Measurements from ENCODE around the gene ZNF385B.

The ZNF385B gene

GRCh38 chr2:179622112-179622511, 239.3 kb downstream of the ZNF385B start:
- TF ChIP-seq POLR2A (IDR thresholded peaks at IDR 0.05; ENCODE audit: extremely low read depth, insufficient read length) (no peak), CTCF (IDR thresholded peaks at IDR 0.05; ENCODE audit: low read depth, low read length) (no peak), MYC (IDR thresholded peaks at IDR 0.05; ENCODE audit: low read depth, low read length) (no peak), MAX (IDR thresholded peaks at IDR 0.05; ENCODE audit: low read depth, low read length) (no peak)
- DNase-seq (ENCODE audit: low read depth): no peak
- H3K4me3 ChIP-seq (ENCODE audit: low read depth, low read length): no peak overlapping the region

GRCh38 chr2:179619947-179620467, 241.4 kb downstream of the ZNF385B start:
- TF ChIP-seq CTCF (IDR thresholded peaks at IDR 0.05; ENCODE audit: low read depth, low read length) (no peak), POLR2A (IDR thresholded peaks at IDR 0.05; ENCODE audit: extremely low read depth, insufficient read length) (no peak), MAX (IDR thresholded peaks at IDR 0.05; ENCODE audit: low read depth, low read length) (no peak), MYC (IDR thresholded peaks at IDR 0.05; ENCODE audit: low read depth, low read length) (no peak)
- no peak for DNase-seq (ENCODE audit: low read depth)
- H3K4me3 ChIP-seq (ENCODE audit: low read depth, low read length): no peak overlapping the region

- TF ChIP-seq CTCF (IDR thresholded peaks at IDR 0.05; ENCODE audit: low read depth, low read length): no peak
- TF ChIP-seq MYC (IDR thresholded peaks at IDR 0.05; ENCODE audit: low read depth, low read length): no peak
- no peak for TF ChIP-seq MAX (IDR thresholded peaks at IDR 0.05; ENCODE audit: low read depth, low read length)
- no peak for DNase-seq (ENCODE audit: low read depth)
- H3K4me3 ChIP-seq (ENCODE audit: low read depth, low read length): no peak overlapping the region
Measured at GRCh38 chr2:179614121-179614520, 247.3 kb downstream of the ZNF385B start.

GRCh38 chr2:179613701-179614100, 247.7 kb downstream of the ZNF385B start:
- DNase-seq (ENCODE audit: low read depth): no peak
- H3K4me3 ChIP-seq (ENCODE audit: low read depth, low read length): no peak overlapping the region
- no peak for TF ChIP-seq MYC (IDR thresholded peaks at IDR 0.05; ENCODE audit: low read depth, low read length)
- TF ChIP-seq POLR2A (IDR thresholded peaks at IDR 0.05; ENCODE audit: extremely low read depth, insufficient read length): no peak

GRCh38 chr2:179613299-179613651, 248.1 kb downstream of the ZNF385B start:
- H3K4me3 ChIP-seq (ENCODE audit: low read depth, low read length): no peak overlapping the region
- TF ChIP-seq MYC (IDR thresholded peaks at IDR 0.05; ENCODE audit: low read depth, low read length) (no peak), POLR2A (IDR thresholded peaks at IDR 0.05; ENCODE audit: extremely low read depth, insufficient read length) (no peak), MAX (IDR thresholded peaks at IDR 0.05; ENCODE audit: low read depth, low read length) (no peak), CTCF (IDR thresholded peaks at IDR 0.05; ENCODE audit: low read depth, low read length) (no peak)
- no peak for DNase-seq (ENCODE audit: low read depth)

GRCh38 chr2:179612591-179613298, 248.7 kb downstream of the ZNF385B start:
- TF ChIP-seq MAX (IDR thresholded peaks at IDR 0.05; ENCODE audit: low read depth, low read length): no peak
- no peak for TF ChIP-seq CTCF (IDR thresholded peaks at IDR 0.05; ENCODE audit: low read depth, low read length)
- TF ChIP-seq POLR2A (IDR thresholded peaks at IDR 0.05; ENCODE audit: extremely low read depth, insufficient read length): no peak
- TF ChIP-seq MYC (IDR thresholded peaks at IDR 0.05; ENCODE audit: low read depth, low read length): no peak
- DNase-seq (ENCODE audit: low read depth): no peak
- no peak overlapping the region for H3K4me3 ChIP-seq (ENCODE audit: low read depth, low read length)

All from NB4 (cell line).